Measurements from ENCODE around the gene PLXNA2. TPM values are rescaled to one million over a fixed set of nuclear protein-coding genes. Genes with fewer than 3 reads are reported as not detected.

PLXNA2 gene
- total RNA-seq, 1 experiment from 2014 or later = 0.89 TPM

DNA sequence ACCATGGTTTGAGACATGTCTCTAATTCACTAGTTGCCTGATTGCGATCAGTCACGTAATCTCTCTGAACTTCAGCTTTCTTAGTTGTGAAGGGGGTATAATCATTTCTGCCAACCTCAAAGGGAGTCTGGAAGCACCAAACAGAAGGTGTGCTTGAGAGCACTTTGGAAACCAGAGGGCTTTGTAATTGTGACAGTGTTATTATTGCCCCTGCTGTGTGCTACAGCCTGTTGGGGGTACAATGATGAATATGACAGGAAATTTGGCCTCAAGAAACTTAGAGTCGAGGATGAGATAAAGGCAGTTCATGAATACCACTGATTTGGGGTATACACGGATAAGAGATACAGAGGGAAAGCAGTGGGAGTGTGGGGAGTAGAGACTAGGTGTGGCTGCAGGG, 183.1 kb downstream of the PLXNA2 start:
- CTCF ChIA-PET = no interaction called here
- no peak for ATAC-seq

More for the DNA sequence above, 183.1 kb downstream of the PLXNA2 start:
- Histone ChIP-seq H3K27ac (ENCODE audit: low read depth, low read length) (no peak overlapping the region), H4K20me1 (ENCODE audit: insufficient read depth) (no peaks in the 10 kb centered on the region), H3K36me3 (ENCODE audit: control insufficient read depth in 1 of 2, insufficient read depth in 2 of 2, low read length in 2 of 2) (no peaks in the 10 kb centered on the region), H3K9me2 (ENCODE audit: insufficient read depth) (no peaks in the 10 kb centered on the region), H3K4me3 (replicated peaks in 1 of 2; ENCODE audit: low read depth in 1 of 2, low read length in 2 of 2) (no peak overlapping the region), H3K9ac (ENCODE audit: low read length) (no peak overlapping the region), H3K4me2 (ENCODE audit: low read length) (no peak overlapping the region), H2AFZ (ENCODE audit: low read depth, low read length, poor library complexity, severe bottlenecking) (no peak overlapping the region), H3K27me3 (ENCODE audit: insufficient read depth, low read length) (peaks cover 51% of the 10 kb centered on the region), H3K79me2 (ENCODE audit: insufficient read depth, low read length) (no peaks in the 10 kb centered on the region), H3K9me3 (ENCODE audit: control insufficient read depth in 1 of 2, insufficient read depth in 1 of 2, low read depth in 1 of 2, low read length in 2 of 2) (no peaks in the 10 kb centered on the region), H3K4me1 (ENCODE audit: control insufficient read depth in 1 of 2, insufficient read depth in 2 of 2, low read length in 2 of 2) (no peaks in the 10 kb centered on the region)
- RAD21 ChIA-PET (ENCODE audit: low non-redundant PET in 1 of 2, low total read pairs in 2 of 2, uncharacterized antibody in 2 of 2, unreplicated experiment in 2 of 2) = interaction anchor here in 1 of 2 experiments (0.6 kb wide), 1 partner anchor 40 kb away, joined by 4 read pairs; no protein-coding TSS in a partner anchor
- POLR2A ChIA-PET = no interaction called here
- intact Hi-C loops (cut with micrococcal nuclease) = no loop called here
- no TSS peak for BruUV-seq (replicated peaks)
- no peak for DNase-seq (ENCODE audit: low read depth, low spot score)
- no peak for TF ChIP-seq POLR2A (IDR thresholded peaks at IDR 0.05; ENCODE audit: borderline replicate concordance, extremely low read depth, insufficient read depth, insufficient read length)
- TF ChIP-seq JUND (IDR thresholded peaks at IDR 0.05) = no peak
- no peak for TF ChIP-seq ELF1 (IDR thresholded peaks at IDR 0.05; ENCODE audit: borderline replicate concordance, low read depth)
- TF ChIP-seq, protein P1, sequence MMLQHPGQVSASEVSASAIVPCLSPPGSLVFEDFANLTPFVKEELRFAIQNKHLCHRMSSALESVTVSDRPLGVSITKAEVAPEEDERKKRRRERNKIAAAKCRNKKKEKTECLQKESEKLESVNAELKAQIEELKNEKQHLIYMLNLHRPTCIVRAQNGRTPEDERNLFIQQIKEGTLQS (IDR thresholded peaks at IDR 0.05) = no peak
- TF ChIP-seq, protein P2, sequence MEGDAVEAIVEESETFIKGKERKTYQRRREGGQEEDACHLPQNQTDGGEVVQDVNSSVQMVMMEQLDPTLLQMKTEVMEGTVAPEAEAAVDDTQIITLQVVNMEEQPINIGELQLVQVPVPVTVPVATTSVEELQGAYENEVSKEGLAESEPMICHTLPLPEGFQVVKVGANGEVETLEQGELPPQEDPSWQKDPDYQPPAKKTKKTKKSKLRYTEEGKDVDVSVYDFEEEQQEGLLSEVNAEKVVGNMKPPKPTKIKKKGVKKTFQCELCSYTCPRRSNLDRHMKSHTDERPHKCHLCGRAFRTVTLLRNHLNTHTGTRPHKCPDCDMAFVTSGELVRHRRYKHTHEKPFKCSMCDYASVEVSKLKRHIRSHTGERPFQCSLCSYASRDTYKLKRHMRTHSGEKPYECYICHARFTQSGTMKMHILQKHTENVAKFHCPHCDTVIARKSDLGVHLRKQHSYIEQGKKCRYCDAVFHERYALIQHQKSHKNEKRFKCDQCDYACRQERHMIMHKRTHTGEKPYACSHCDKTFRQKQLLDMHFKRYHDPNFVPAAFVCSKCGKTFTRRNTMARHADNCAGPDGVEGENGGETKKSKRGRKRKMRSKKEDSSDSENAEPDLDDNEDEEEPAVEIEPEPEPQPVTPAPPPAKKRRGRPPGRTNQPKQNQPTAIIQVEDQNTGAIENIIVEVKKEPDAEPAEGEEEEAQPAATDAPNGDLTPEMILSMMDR (IDR thresholded peaks at IDR 0.05 in 2 of 3, conservative IDR thresholded peaks at IDR 0.05 in 1 of 3; ENCODE audit: borderline replicate concordance in 1 of 3, insufficient read depth in 1 of 3, low read depth in 2 of 3, low read length in 2 of 3) = no peak
- no peak for TF ChIP-seq YY1 (IDR thresholded peaks at IDR 0.05; ENCODE audit: extremely low read depth, insufficient replicate concordance, low read depth, low read length)
- TF ChIP-seq SRF (IDR thresholded peaks at IDR 0.05; ENCODE audit: low read depth) = no peak
- TF ChIP-seq CBX3 (IDR thresholded peaks at IDR 0.05; ENCODE audit: low read depth) = no peak
- TF ChIP-seq RAD21 (IDR thresholded peaks at IDR 0.05; ENCODE audit: low read depth) = no peak
- TF ChIP-seq, protein P3, sequence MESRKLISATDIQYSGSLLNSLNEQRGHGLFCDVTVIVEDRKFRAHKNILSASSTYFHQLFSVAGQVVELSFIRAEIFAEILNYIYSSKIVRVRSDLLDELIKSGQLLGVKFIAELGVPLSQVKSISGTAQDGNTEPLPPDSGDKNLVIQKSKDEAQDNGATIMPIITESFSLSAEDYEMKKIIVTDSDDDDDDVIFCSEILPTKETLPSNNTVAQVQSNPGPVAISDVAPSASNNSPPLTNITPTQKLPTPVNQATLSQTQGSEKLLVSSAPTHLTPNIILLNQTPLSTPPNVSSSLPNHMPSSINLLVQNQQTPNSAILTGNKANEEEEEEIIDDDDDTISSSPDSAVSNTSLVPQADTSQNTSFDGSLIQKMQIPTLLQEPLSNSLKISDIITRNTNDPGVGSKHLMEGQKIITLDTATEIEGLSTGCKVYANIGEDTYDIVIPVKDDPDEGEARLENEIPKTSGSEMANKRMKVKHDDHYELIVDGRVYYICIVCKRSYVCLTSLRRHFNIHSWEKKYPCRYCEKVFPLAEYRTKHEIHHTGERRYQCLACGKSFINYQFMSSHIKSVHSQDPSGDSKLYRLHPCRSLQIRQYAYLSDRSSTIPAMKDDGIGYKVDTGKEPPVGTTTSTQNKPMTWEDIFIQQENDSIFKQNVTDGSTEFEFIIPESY (IDR thresholded peaks at IDR 0.05; ENCODE audit: extremely low read depth, insufficient replicate concordance, low read length) = no peak
- TF ChIP-seq SP1 (IDR thresholded peaks at IDR 0.05; ENCODE audit: low read depth) = no peak

Data from HCT116 (cell line).